Neural crest cell (in vitro differentiated cells): ENCODE data around the gene NAXE. TPM values are rescaled to one million over a fixed set of nuclear protein-coding genes. Genes with fewer than 3 reads are reported as not detected.
A peak's percentile ranks its signal among the peaks of the same experiment; 100 is the strongest.

Experiments used
- DNase-seq: peaks from one replicate; pipeline ENCODE4 v3.0.0; 2021; ENCODE audit warnings: low read depth, mixed read lengths, low spot score
- H3K27ac Mint-ChIP-seq: one replicate; pipeline ENCODE4 v1.8.0; 2021; ENCODE audit warnings: mild to moderate bottlenecking, mixed read lengths; ENCODE audit not compliant: unreplicated experiment
- H3K27me3 Mint-ChIP-seq: 2 replicates; pipeline ENCODE4 v1.8.0; 2021; ENCODE audit warnings: low read depth, mild to moderate bottlenecking, mixed read lengths
- H3K36me3 Mint-ChIP-seq: 2 replicates; pipeline ENCODE4 v1.8.0; 2021; ENCODE audit warnings: low read depth, mild to moderate bottlenecking, mixed read lengths
- H3K4me1 Mint-ChIP-seq: 2 replicates; pipeline ENCODE4 v1.8.0; 2021; ENCODE audit warnings: mixed read lengths
- H3K4me3 Mint-ChIP-seq: one replicate; pipeline ENCODE4 v1.8.0; 2021; ENCODE audit warnings: mild to moderate bottlenecking, mixed read lengths
- H3K9me3 Mint-ChIP-seq: 2 replicates; pipeline ENCODE4 v1.8.0; 2021; ENCODE audit warnings: mixed read lengths
- CTCF ChIP-seq: fragments of 200-600 bp; sonication (generic); conservative IDR thresholded peaks from 2 replicates; pipeline ENCODE4 v1.5.0; 2021; ENCODE audit warnings: antibody characterized with exemption, mild to moderate bottlenecking
- total RNA-seq: library from RNA; stranded (reverse); gene quantifications from 2 replicates; pipeline ENCODE4 v1.2.1, GENCODE V29; 2021

Gene NAXE
- total RNA-seq, 1 donor from 2014 or later, result 76.5 TPM

GRCh38 chr1:156643049-156643777 lies 51.6 kb downstream of the NAXE start:
- no peak for TF ChIP-seq CTCF
- Mint-ChIP-seq H3K9me3 (no peaks in the 10 kb centered on the region), H3K27ac (no peak overlapping the region), H3K4me1 (peaks cover 44% of the 10 kb centered on the region), H3K36me3 (no peaks in the 10 kb centered on the region), H3K27me3 (peaks cover 73% of the 10 kb centered on the region), H3K4me3 (peak overlapping the region; percentile 84)
- no peak for DNase-seq

- no peaks in the 10 kb centered on the region for H3K9me3 Mint-ChIP-seq
- H3K4me3 Mint-ChIP-seq, result no peak overlapping the region
- no peak for TF ChIP-seq CTCF
- no peaks in the 10 kb centered on the region for H3K36me3 Mint-ChIP-seq
- DNase-seq, result no peak
- no peak overlapping the region for H3K27ac Mint-ChIP-seq
- peaks cover 73% of the 10 kb centered on the region for H3K27me3 Mint-ChIP-seq
- peaks cover 39% of the 10 kb centered on the region for H3K4me1 Mint-ChIP-seq
These were observed 52.2 kb downstream of the NAXE start for GRCh38 chr1:156643778-156644092.

Other genes with a start within 250 kb of the NAXE start
- gene RHBG, start 222.6 kb upstream of the NAXE start, total RNA-seq, result not detected in 2 replicates
- gene MEF2D, start 91.0 kb upstream of the NAXE start, total RNA-seq, result 12.2 and 17.3 TPM in 2 replicates
- 43.1 and 43.5 TPM in 2 replicates for gene IQGAP3, start 19.2 kb upstream of the NAXE start, total RNA-seq
- gene TTC24, start 12.1 kb upstream of the NAXE start, total RNA-seq, result not detected in 2 replicates
- 40.6 and 41.2 TPM in 2 replicates for gene GPATCH4, start 9.7 kb downstream of the NAXE start, total RNA-seq
- gene HAPLN2, start 27.6 kb downstream of the NAXE start, total RNA-seq, result 0.70 and 0.91 TPM in 2 replicates
- gene BCAN, start 50.3 kb downstream of the NAXE start, total RNA-seq, result 2.4 and 3.1 TPM in 2 replicates
- 248 and 265 TPM in 2 replicates for gene NES, start 85.6 kb downstream of the NAXE start, total RNA-seq
- gene CRABP2, start 113.8 kb downstream of the NAXE start, total RNA-seq, result 606 and 647 TPM in 2 replicates
- 30.4 and 33.0 TPM in 2 replicates for gene METTL25B, start 136.7 kb downstream of the NAXE start, total RNA-seq
- gene ISG20L2, start 137.0 kb downstream of the NAXE start, total RNA-seq, result 47.0 and 52.7 TPM in 2 replicates
- gene MRPL24, start 149.3 kb downstream of the NAXE start, total RNA-seq, result 37.3 and 49.3 TPM in 2 replicates
- 294 and 304 TPM in 2 replicates for gene HDGF, start 159.9 kb downstream of the NAXE start, total RNA-seq
- 99.8 and 102 TPM in 2 replicates for gene PRCC, start 175.8 kb downstream of the NAXE start, total RNA-seq
- gene SH2D2A, start 225.1 kb downstream of the NAXE start, total RNA-seq, result 1.0 and 1.1 TPM in 2 replicates